Endothelial cell of umbilical vein (primary cell): ENCODE data around the gene STK38. TPM values are rescaled to one million over a fixed set of nuclear protein-coding genes. Genes with fewer than 3 reads are reported as not detected.

ENCODE experiments used
- BruUV-seq: library from RNA; stranded (reverse); fragments of 400-500 nt; replicated peaks from 2 replicates; lab custom pipeline; 2021; lab: Mats Ljungman, UMichigan
- CTCF ChIA-PET: fragments of 300-600, 350-600 bp; sonication (Branson Sonifier 250); formaldehyde crosslinking; loops from one replicate; lab custom pipeline; 2021; ENCODE audit warnings: antibody characterized with exemption, inconsistent platforms; lab: Charles Lee
- POLR2A ChIA-PET: fragments of 300-600, 350-600 bp; sonication (Branson Sonifier 250); formaldehyde crosslinking; loops from one replicate; lab custom pipeline; 2021; ENCODE audit warnings: antibody characterized with exemption, inconsistent platforms; lab: Charles Lee
- DNase-seq: peaks from one replicate; pipeline ENCODE4 v3.0.0-alpha.2; 2011; ENCODE audit warnings: low read depth, low spot score
- FAIRE-seq: peaks from 2 replicates; lab custom pipeline; 2011; peaks lifted over from hg19 to GRCh38; lab: Jason Lieb, UNC
- H2AFZ ChIP-seq: 2 replicates; pipeline ENCODE4 v1.6.0; 2012; ENCODE audit warnings: low read depth, low read length, control low read depth, inconsistent platforms
- H3K27ac ChIP-seq: 2 replicates; pipeline ENCODE4 v1.5.1; 2011; ENCODE audit warnings: low read depth, mild to moderate bottlenecking, control low read depth, low read length, moderate library complexity; ENCODE audit not compliant: insufficient read depth
- H3K27me3 ChIP-seq, 2 experiments: 2 replicates each; pipeline versions ENCODE4 v1.6.0 to v1.6.1; 2011; ENCODE audit warnings: low read length in 2 of 2, mixed read lengths in 1 of 2; ENCODE audit not compliant: control insufficient read depth in 2 of 2, insufficient read depth in 2 of 2
- H3K36me3 ChIP-seq, 2 experiments: 2 replicates in 1 of 2; 3 replicates in 1 of 2; pipeline ENCODE4 v1.5.1; 2011; ENCODE audit warnings: low read length in 2 of 2, mild to moderate bottlenecking in 1 of 2, moderate library complexity in 1 of 2; ENCODE audit not compliant: control insufficient read depth in 2 of 2, insufficient read depth in 2 of 2; ENCODE audit errors: extremely low read depth in 1 of 2
- H3K4me1 ChIP-seq: 3 replicates; pipeline ENCODE4 v1.5.1; 2011; ENCODE audit warnings: mild to moderate bottlenecking, low read length; ENCODE audit not compliant: control insufficient read depth, insufficient read depth; ENCODE audit errors: extremely low read depth
- H3K4me2 ChIP-seq: 2 replicates; pipeline ENCODE4 v1.6.1; 2011; ENCODE audit warnings: low read length, control low read depth, mixed read lengths; ENCODE audit not compliant: insufficient read depth
- H3K4me3 ChIP-seq, 3 experiments: fragments of 200-600 bp in 1 of 3; sonication (generic), shearing (Covaris generic) in 1 of 3; replicated peaks in 1 of 3; 2 replicates each; pipeline ENCODE4 v1.5.1; 2011 to 2016; ENCODE audit warnings: control low read depth in 3 of 3, low read length in 3 of 3, mild to moderate bottlenecking in 2 of 3, inconsistent platforms in 1 of 3, low read depth in 1 of 3, moderate library complexity in 1 of 3; ENCODE audit not compliant: insufficient read depth in 1 of 3
- H3K79me2 ChIP-seq: 2 replicates; pipeline ENCODE4 v1.6.0; 2012; ENCODE audit warnings: low read length, inconsistent platforms; ENCODE audit not compliant: control insufficient read depth, insufficient read depth
- H3K9ac ChIP-seq: replicated peaks from 2 replicates; pipeline ENCODE3; 2011; ENCODE audit warnings: low read length, control low read depth; ENCODE audit not compliant: insufficient read depth; ENCODE audit errors: extremely low read depth
- H3K9me1 ChIP-seq: replicated peaks from 3 replicates; pipeline ENCODE4 v1.6.0; 2011; ENCODE audit warnings: mild to moderate bottlenecking, low read length; ENCODE audit not compliant: control insufficient read depth, insufficient read depth; ENCODE audit errors: extremely low read depth
- H3K9me3 ChIP-seq: replicated peaks from 2 replicates; pipeline ENCODE4 v1.5.1; 2012; ENCODE audit warnings: low read length, inconsistent platforms; ENCODE audit not compliant: control insufficient read depth, insufficient read depth
- H4K20me1 ChIP-seq: replicated peaks from 2 replicates; pipeline ENCODE3; 2011; ENCODE audit warnings: mild to moderate bottlenecking, low read length; ENCODE audit not compliant: control insufficient read depth, insufficient read depth; ENCODE audit errors: extremely low read depth
- EZH2 ChIP-seq: IDR thresholded peaks from 2 replicates; pipeline ENCODE4 v1.6.1; 2012; ENCODE audit warnings: borderline replicate concordance, low read depth, mild to moderate bottlenecking, moderate library complexity, low read length, inconsistent platforms; ENCODE audit not compliant: severe bottlenecking
- FOS ChIP-seq: IDR thresholded peaks from 2 replicates; pipeline ENCODE4 v1.6.1; 2011; ENCODE audit warnings: mild to moderate bottlenecking, low read length, moderate library complexity, borderline replicate concordance; ENCODE audit not compliant: insufficient read depth
- GATA2 ChIP-seq: IDR thresholded peaks from 2 replicates; pipeline ENCODE4 v1.7.0; 2011; ENCODE audit warnings: low read depth, mild to moderate bottlenecking, moderate library complexity, mixed read lengths, low read length; ENCODE audit not compliant: insufficient read length, insufficient read depth
- JUN ChIP-seq: IDR thresholded peaks from 2 replicates; pipeline ENCODE4 v1.6.1; 2011; ENCODE audit warnings: borderline replicate concordance, low read depth; ENCODE audit not compliant: insufficient read length, insufficient read depth
- MAX ChIP-seq: IDR thresholded peaks from 2 replicates; pipeline ENCODE4 v1.6.1; 2011; ENCODE audit not compliant: insufficient read depth, insufficient read length
- MYC ChIP-seq: IDR thresholded peaks from one replicate; pipeline ENCODE4 v1.6.1; 2011; ENCODE audit warnings: mild to moderate bottlenecking, low read depth, low read length
- POLR2A ChIP-seq: IDR thresholded peaks from 2 replicates; pipeline ENCODE4 v1.6.1; 2012; ENCODE audit warnings: low read depth, mild to moderate bottlenecking, control low read depth, low read length
- POLR2AphosphoS5 ChIP-seq: IDR thresholded peaks from 2 replicates; pipeline ENCODE4 v1.6.1; 2012; ENCODE audit warnings: low read depth, mild to moderate bottlenecking, control low read depth, low read length, moderate library complexity; ENCODE audit not compliant: insufficient read depth
- dilution Hi-C: fragments of 300-500 bp; cut with MboI; formaldehyde crosslinking; loops from one replicate; pipeline ENCODE4 v1.15.0; 2019; ENCODE audit warnings: low sequenced_read_pairs; ENCODE audit not compliant: extremely low pct_ligation_motif_present
- intact Hi-C: fragments of 100-400 bp; cut with micrococcal nuclease; formaldehyde crosslinking; loops from one replicate; pipeline ENCODE4 v1.10.0; 2022
- polyA plus RNA-seq, 4 experiments: library from polyadenylated mRNA; depleted of rRNA in 3 of 4; stranded (reverse) in 3 of 4; unstranded in 1 of 4; fragments of >200 nt; gene quantifications; 2 replicates each; pipeline versions ENCODE4 v1.2.1 to v1.2.3, GENCODE V29; 2011 to 2012; ENCODE audit warnings: missing spikeins in 1 of 4
- total RNA-seq: library from RNA; stranded (reverse); gene quantifications from 2 replicates; pipeline ENCODE4 v1.2.3, GENCODE V29; 2021
- TF ChIP-seq, protein P1 (sequence below), 2 donors: IDR thresholded peaks; 1 replicate in 1 of 2; 2 replicates in 1 of 2; pipeline ENCODE4 v1.5.1; 2011; ENCODE audit warnings: low read length in 2 of 2, mild to moderate bottlenecking in 2 of 2, moderate library complexity in 2 of 2, control low read depth in 1 of 2, inconsistent platforms in 1 of 2, low read depth in 1 of 2; ENCODE audit not compliant: insufficient read depth in 1 of 2; ENCODE audit errors: extremely low read depth in 1 of 2

STK38 gene
- total and polyA plus RNA-seq, 2 donors (not counting 3 experiments of a cell fraction or from before 2014, with no cell fraction given) = 10.1 to 30.3 TPM

DNA sequence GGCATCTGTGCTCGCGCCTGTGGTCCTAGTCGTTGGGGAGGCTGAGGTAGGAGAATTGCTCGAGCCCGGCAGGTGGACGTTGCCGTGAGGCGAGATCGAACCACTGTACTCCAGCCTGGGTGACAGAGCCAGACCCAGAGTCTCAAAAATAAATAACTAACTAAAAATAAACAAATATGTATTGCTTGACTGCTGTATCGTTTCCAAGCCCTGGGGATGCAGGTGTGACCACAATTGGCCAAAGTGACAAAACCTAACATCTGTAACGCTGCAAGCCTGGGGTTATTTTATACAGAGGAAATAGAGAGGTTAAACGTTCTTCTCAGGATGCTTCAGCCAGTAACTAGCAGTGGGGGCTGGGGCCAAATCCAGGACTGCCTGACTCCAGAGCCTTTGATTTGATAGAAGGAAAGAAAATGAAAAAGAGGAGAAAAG, 45.0 kb upstream of the STK38 start:
- peaks cover 11% of the 10 kb centered on the region for H4K20me1 ChIP-seq
- no peaks in the 10 kb centered on the region for H3K9me1 ChIP-seq
- H3K27me3 ChIP-seq = no peaks in the 10 kb centered on the region
- H3K4me3 ChIP-seq = no peak overlapping the region
- POLR2A ChIA-PET = no interaction called here
- dilution Hi-C loops (no loop called here), intact Hi-C loops (loop anchor here (5.0 kb wide), 1 partner anchor 150 kb away; the partner anchor contains the start of genes KCTD20 and PXT1)
- BruUV-seq = no TSS peak
- H3K9me3 ChIP-seq = no peaks in the 10 kb centered on the region
- H3K27ac ChIP-seq = no peak overlapping the region
- H3K4me2 ChIP-seq = no peak overlapping the region
- no peak overlapping the region for H2AFZ ChIP-seq
- peaks cover 1 to 5% of the 10 kb centered on the region in 2 experiments for H3K36me3 ChIP-seq
- TF ChIP-seq MYC = no peak
- TF ChIP-seq GATA2 = no peak
- TF ChIP-seq POLR2A = no peak
- TF ChIP-seq, protein P1, sequence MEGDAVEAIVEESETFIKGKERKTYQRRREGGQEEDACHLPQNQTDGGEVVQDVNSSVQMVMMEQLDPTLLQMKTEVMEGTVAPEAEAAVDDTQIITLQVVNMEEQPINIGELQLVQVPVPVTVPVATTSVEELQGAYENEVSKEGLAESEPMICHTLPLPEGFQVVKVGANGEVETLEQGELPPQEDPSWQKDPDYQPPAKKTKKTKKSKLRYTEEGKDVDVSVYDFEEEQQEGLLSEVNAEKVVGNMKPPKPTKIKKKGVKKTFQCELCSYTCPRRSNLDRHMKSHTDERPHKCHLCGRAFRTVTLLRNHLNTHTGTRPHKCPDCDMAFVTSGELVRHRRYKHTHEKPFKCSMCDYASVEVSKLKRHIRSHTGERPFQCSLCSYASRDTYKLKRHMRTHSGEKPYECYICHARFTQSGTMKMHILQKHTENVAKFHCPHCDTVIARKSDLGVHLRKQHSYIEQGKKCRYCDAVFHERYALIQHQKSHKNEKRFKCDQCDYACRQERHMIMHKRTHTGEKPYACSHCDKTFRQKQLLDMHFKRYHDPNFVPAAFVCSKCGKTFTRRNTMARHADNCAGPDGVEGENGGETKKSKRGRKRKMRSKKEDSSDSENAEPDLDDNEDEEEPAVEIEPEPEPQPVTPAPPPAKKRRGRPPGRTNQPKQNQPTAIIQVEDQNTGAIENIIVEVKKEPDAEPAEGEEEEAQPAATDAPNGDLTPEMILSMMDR (IDR thresholded peaks at IDR 0.05; ENCODE audit: extremely low read depth in 1 of 2, insufficient read depth in 1 of 2, low read depth in 1 of 2, low read length in 2 of 2) = no peak
- TF ChIP-seq EZH2 = no peak
- no peak for TF ChIP-seq MAX
- TF ChIP-seq POLR2AphosphoS5 = no peak
- TF ChIP-seq JUN = no peak
- no peak for TF ChIP-seq FOS
- CTCF ChIA-PET = no interaction called here
- peaks cover 8% of the 10 kb centered on the region for H3K4me1 ChIP-seq
- no peak overlapping the region for H3K9ac ChIP-seq
- peaks cover 30% of the 10 kb centered on the region for H3K79me2 ChIP-seq
- DNase-seq (no peak), FAIRE-seq (no peak)
